Ishikawa (cell line): ENCODE results near the gene SYNE3.

Experiments
- CEBPB ChIP-seq: IDR thresholded peaks from 2 replicates; pipeline ENCODE4 v1.6.1; 2012
- CREB1 ChIP-seq: IDR thresholded peaks from 2 replicates; pipeline ENCODE4 v1.6.1; 2012; ENCODE audit warnings: low read depth
- EP300 ChIP-seq: IDR thresholded peaks from 2 replicates; pipeline ENCODE4 v1.6.1; 2012; ENCODE audit warnings: borderline replicate concordance
- NFIC ChIP-seq: IDR thresholded peaks from 2 replicates; pipeline ENCODE4 v1.6.1; 2012
- RAD21 ChIP-seq: IDR thresholded peaks from 2 replicates; pipeline ENCODE4 v1.6.1; 2012; ENCODE audit warnings: low read depth
- TAF1 ChIP-seq: IDR thresholded peaks from 2 replicates; pipeline ENCODE4 v1.6.1; 2012; ENCODE audit warnings: low read depth, mild to moderate bottlenecking
- YY1 ChIP-seq: IDR thresholded peaks from 2 replicates; pipeline ENCODE4 v1.6.1; 2012; ENCODE audit warnings: low read depth
- ZBTB7A ChIP-seq: IDR thresholded peaks from 2 replicates; pipeline ENCODE4 v1.6.1; 2012; ENCODE audit warnings: low read depth
- TF ChIP-seq, protein P1 (sequence below): IDR thresholded peaks from 2 replicates; pipeline ENCODE4 v1.6.1; 2012; ENCODE audit warnings: low read depth, mild to moderate bottlenecking
- TF ChIP-seq, protein P2 (sequence below): IDR thresholded peaks from 2 replicates; pipeline ENCODE4 v1.6.1; 2012

DNA sequence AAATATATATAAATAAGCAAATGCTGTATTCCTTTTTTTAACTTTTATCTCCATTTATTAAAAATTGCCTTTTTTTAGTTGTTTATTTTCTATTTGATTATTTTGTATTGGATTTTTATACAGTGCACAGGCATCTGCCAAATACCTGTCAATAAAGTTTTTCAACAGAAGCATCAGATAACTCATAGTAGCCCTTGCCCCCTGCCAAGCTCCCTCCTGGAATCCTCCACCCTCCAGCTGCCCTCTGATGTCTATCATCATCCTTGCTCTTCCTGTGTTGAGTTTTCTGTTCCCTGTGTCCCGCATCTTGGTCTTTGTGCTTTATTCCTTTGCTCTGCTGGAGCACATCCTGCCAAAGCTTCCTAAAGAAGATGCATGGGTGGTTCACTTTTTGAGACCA, 35.0 kb upstream of the SYNE3 start:
- TF ChIP-seq EP300, result no peak
- TF ChIP-seq NFIC, result no peak
- TF ChIP-seq RAD21, result no peak
- TF ChIP-seq CEBPB, result no peak
- TF ChIP-seq, protein P1, sequence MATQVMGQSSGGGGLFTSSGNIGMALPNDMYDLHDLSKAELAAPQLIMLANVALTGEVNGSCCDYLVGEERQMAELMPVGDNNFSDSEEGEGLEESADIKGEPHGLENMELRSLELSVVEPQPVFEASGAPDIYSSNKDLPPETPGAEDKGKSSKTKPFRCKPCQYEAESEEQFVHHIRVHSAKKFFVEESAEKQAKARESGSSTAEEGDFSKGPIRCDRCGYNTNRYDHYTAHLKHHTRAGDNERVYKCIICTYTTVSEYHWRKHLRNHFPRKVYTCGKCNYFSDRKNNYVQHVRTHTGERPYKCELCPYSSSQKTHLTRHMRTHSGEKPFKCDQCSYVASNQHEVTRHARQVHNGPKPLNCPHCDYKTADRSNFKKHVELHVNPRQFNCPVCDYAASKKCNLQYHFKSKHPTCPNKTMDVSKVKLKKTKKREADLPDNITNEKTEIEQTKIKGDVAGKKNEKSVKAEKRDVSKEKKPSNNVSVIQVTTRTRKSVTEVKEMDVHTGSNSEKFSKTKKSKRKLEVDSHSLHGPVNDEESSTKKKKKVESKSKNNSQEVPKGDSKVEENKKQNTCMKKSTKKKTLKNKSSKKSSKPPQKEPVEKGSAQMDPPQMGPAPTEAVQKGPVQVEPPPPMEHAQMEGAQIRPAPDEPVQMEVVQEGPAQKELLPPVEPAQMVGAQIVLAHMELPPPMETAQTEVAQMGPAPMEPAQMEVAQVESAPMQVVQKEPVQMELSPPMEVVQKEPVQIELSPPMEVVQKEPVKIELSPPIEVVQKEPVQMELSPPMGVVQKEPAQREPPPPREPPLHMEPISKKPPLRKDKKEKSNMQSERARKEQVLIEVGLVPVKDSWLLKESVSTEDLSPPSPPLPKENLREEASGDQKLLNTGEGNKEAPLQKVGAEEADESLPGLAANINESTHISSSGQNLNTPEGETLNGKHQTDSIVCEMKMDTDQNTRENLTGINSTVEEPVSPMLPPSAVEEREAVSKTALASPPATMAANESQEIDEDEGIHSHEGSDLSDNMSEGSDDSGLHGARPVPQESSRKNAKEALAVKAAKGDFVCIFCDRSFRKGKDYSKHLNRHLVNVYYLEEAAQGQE, result no peak
- no peak for TF ChIP-seq ZBTB7A
- no peak for TF ChIP-seq CREB1
- TF ChIP-seq YY1, result no peak
- no peak for TF ChIP-seq TAF1
- TF ChIP-seq, protein P2, sequence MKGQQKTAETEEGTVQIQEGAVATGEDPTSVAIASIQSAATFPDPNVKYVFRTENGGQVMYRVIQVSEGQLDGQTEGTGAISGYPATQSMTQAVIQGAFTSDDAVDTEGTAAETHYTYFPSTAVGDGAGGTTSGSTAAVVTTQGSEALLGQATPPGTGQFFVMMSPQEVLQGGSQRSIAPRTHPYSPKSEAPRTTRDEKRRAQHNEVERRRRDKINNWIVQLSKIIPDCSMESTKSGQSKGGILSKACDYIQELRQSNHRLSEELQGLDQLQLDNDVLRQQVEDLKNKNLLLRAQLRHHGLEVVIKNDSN, result no peak
